Gastroesophageal sphincter (tissue), 3 donors: ENCODE data around the gene PDCD2L.

ENCODE experiments used
- POLR2A ChIP-seq, 2 donors: fragments of 450-650 bp; IDR thresholded peaks; one replicate each; pipeline ENCODE4 v1.6.1; 2017; ENCODE audit warnings: antibody characterized with exemption in 2 of 2, mild to moderate bottlenecking in 2 of 2, moderate library complexity in 1 of 2
- POLR2AphosphoS5 ChIP-seq: sonication (generic); formaldehyde crosslinking; IDR thresholded peaks from one replicate; pipeline ENCODE4 v1.6.1; 2017; ENCODE audit warnings: antibody characterized with exemption
- TF ChIP-seq, protein P1 (sequence below), 4 experiments: fragments of 200-600 bp in 2 of 4; fragments of 450-650 bp in 2 of 4; sonication (generic) in 1 of 4; IDR thresholded peaks; one replicate each; pipeline ENCODE4 v1.5.1; 2017 to 2019; ENCODE audit warnings: antibody characterized with exemption in 4 of 4, mild to moderate bottlenecking in 2 of 4, moderate library complexity in 2 of 4

DNA sequence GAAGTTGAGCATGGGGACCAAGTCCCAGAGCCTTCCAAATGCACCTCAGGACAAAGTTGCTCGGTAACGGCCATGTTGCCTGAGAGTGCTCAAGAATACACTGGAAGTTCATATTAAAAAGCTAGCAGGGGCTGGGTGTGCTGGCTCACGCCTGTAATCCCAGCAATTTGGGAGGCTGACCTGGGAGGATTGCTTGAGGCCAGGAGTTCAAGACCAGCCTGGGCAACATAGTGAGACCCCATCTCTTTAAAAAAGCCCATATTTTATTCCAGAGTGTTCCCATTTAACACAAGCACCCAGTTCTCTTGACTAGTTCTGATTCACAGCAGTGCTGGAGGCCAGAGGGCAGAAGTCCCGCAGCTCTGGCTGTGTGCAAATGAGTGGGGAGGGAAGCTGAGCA is 47.3 kb upstream of the PDCD2L start:
- TF ChIP-seq, protein P1, sequence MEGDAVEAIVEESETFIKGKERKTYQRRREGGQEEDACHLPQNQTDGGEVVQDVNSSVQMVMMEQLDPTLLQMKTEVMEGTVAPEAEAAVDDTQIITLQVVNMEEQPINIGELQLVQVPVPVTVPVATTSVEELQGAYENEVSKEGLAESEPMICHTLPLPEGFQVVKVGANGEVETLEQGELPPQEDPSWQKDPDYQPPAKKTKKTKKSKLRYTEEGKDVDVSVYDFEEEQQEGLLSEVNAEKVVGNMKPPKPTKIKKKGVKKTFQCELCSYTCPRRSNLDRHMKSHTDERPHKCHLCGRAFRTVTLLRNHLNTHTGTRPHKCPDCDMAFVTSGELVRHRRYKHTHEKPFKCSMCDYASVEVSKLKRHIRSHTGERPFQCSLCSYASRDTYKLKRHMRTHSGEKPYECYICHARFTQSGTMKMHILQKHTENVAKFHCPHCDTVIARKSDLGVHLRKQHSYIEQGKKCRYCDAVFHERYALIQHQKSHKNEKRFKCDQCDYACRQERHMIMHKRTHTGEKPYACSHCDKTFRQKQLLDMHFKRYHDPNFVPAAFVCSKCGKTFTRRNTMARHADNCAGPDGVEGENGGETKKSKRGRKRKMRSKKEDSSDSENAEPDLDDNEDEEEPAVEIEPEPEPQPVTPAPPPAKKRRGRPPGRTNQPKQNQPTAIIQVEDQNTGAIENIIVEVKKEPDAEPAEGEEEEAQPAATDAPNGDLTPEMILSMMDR (IDR thresholded peaks at IDR 0.05), result no peak
- TF ChIP-seq POLR2A (IDR thresholded peaks at IDR 0.05) (no peak), POLR2AphosphoS5 (no peak)
